Brain microvascular endothelial cell (primary cell): ENCODE data around the gene EYA3.
A peak's percentile ranks its signal among the peaks of the same experiment; 100 is the strongest.

Experiments
- DNase-seq: peaks from one replicate; pipeline ENCODE4 v3.0.0-alpha.2; 2020
- H3K27ac ChIP-seq: fragments of 250-450 bp; sonication (Bioruptor Pico); 2 replicates; pipeline ENCODE4 v1.5.1; 2020; ENCODE audit warnings: mild to moderate bottlenecking, moderate library complexity
- H3K27me3 ChIP-seq: fragments of 250-450 bp; sonication (Bioruptor Pico); replicated peaks from 2 replicates; pipeline ENCODE4 v1.5.1; 2020; ENCODE audit warnings: mild to moderate bottlenecking
- H3K36me3 ChIP-seq: fragments of 250-450 bp; sonication (Bioruptor Pico); replicated peaks from 2 replicates; pipeline ENCODE4 v1.5.1; 2020; ENCODE audit warnings: mild to moderate bottlenecking
- H3K4me3 ChIP-seq: 2 replicates; pipeline ENCODE4 v1.5.1; 2011; ENCODE audit warnings: low read depth, mild to moderate bottlenecking, control low read depth, low read length, moderate library complexity
- CTCF ChIP-seq: IDR thresholded peaks from 2 replicates; pipeline ENCODE4 v1.5.1; 2011; ENCODE audit warnings: low read depth, mild to moderate bottlenecking, moderate library complexity, low read length, control low read depth, inconsistent platforms; ENCODE audit errors: missing control alignments
- in situ Hi-C: cut with HindIII; loops from 2 replicates; pipeline ENCODE4 v1.10.0; 2017; ENCODE audit warnings: low sequenced_read_pairs, low pct_ligation_motif_present

EYA3 gene

GRCh38 chr1:28132171-28133167 lies 44.1 kb upstream of the EYA3 start:
- no peaks in the 10 kb centered on the region for H3K36me3 ChIP-seq
- no peak overlapping the region for H3K27ac ChIP-seq
- H3K4me3 ChIP-seq, result no peak overlapping the region
- in situ Hi-C loops, result no loop called here
- no peak for TF ChIP-seq CTCF
- H3K27me3 ChIP-seq, result no peaks in the 10 kb centered on the region
- no peak for DNase-seq

- H3K36me3 ChIP-seq, result no peaks in the 10 kb centered on the region
- H3K27me3 ChIP-seq, result no peaks in the 10 kb centered on the region
- DNase-seq, result no peak
- H3K27ac ChIP-seq, result no peak overlapping the region
- no peak for TF ChIP-seq CTCF
- in situ Hi-C loops, result no loop called here
- H3K4me3 ChIP-seq, result no peak overlapping the region
Observed at GRCh38 chr1:28130901-28131300, 42.5 kb upstream of the EYA3 start.

- in situ Hi-C loops, result no loop called here
- TF ChIP-seq CTCF, result no peak
- DNase-seq, result peak; percentile 52
- Histone ChIP-seq H3K27ac (no peak overlapping the region), H3K27me3 (no peaks in the 10 kb centered on the region), H3K4me3 (no peak overlapping the region), H3K36me3 (no peaks in the 10 kb centered on the region)
Observed at GRCh38 chr1:28129150-28129549, 40.7 kb upstream of the EYA3 start.

- H3K27ac ChIP-seq, result no peak overlapping the region
- H3K4me3 ChIP-seq, result no peak overlapping the region
- TF ChIP-seq CTCF, result no peak
- no peaks in the 10 kb centered on the region for H3K36me3 ChIP-seq
- DNase-seq, result no peak
- in situ Hi-C loops, result no loop called here
- H3K27me3 ChIP-seq, result no peaks in the 10 kb centered on the region
Observed at GRCh38 chr1:28127617-28128257, 39.3 kb upstream of the EYA3 start.

- H3K4me3 ChIP-seq, result no peak overlapping the region
- DNase-seq, result no peak
- TF ChIP-seq CTCF, result no peak
- H3K36me3 ChIP-seq, result no peaks in the 10 kb centered on the region
- H3K27me3 ChIP-seq, result no peaks in the 10 kb centered on the region
- in situ Hi-C loops, result no loop called here
- no peak overlapping the region for H3K27ac ChIP-seq
Observed at GRCh38 chr1:28126783-28127490, 38.5 kb upstream of the EYA3 start.
